ENCODE results near the gene AQP9.

Gene AQP9

GRCh38 chr15:58142827-58143461 lies 4.8 kb downstream of the AQP9 start:
- no peak overlapping the region for H2BK120ac ChIP-seq (ENCODE audit: low read depth, low read length)
- H3K27ac ChIP-seq (replicated peaks; ENCODE audit: low read length): no peak overlapping the region
- no peak overlapping the region for H2BK15ac ChIP-seq (ENCODE audit: low read length)
- H3K36me3 ChIP-seq (replicated peaks in 1 of 2; ENCODE audit: control insufficient read depth in 2 of 2, insufficient read depth in 2 of 2, low read length in 2 of 2): no peaks in the 10 kb centered on the region
- no peak overlapping the region for H4K8ac ChIP-seq (ENCODE audit: low read depth, low read length)
- H3K18ac ChIP-seq (ENCODE audit: low read length): no peak overlapping the region
- no peak overlapping the region for H3K23ac ChIP-seq (ENCODE audit: low read depth, low read length, poor library complexity)
- H2BK12ac ChIP-seq (ENCODE audit: low read length): no peak overlapping the region
- no peaks in the 10 kb centered on the region for H3K79me1 ChIP-seq (ENCODE audit: low read depth, low read length)
- no peak overlapping the region for H3K4me3 ChIP-seq (ENCODE audit: low read length in 2 of 2)
- no peak overlapping the region for H2AFZ ChIP-seq (ENCODE audit: low read length)
- no peak overlapping the region for H3K4ac ChIP-seq (ENCODE audit: low read length)
- no peak overlapping the region for H3K9ac ChIP-seq (ENCODE audit: low read depth, low read length, poor library complexity)
- H3K9me3 ChIP-seq (replicated peaks in 1 of 2; ENCODE audit: control insufficient read depth in 2 of 2, insufficient read depth in 1 of 2, low read depth in 1 of 2, low read length in 2 of 2): no peaks in the 10 kb centered on the region
- no peak overlapping the region for H4K91ac ChIP-seq (ENCODE audit: low read depth, low read length, poor library complexity)
- no peak overlapping the region for H3K14ac ChIP-seq (ENCODE audit: low read length)
- H3K27me3 ChIP-seq (ENCODE audit: control insufficient read depth in 3 of 3, insufficient read depth in 3 of 3, low read depth in 1 of 3, low read length in 3 of 3): peaks cover 0 to 10% (median 0%) of the 10 kb centered on the region in 3 experiments
- no peak overlapping the region for H2AK5ac ChIP-seq (ENCODE audit: low read depth, low read length)
- no CpG with 5 or more reads among the region's 6 CpGs for WGBS, 2 donors (ENCODE audit: extremely low coverage in 2 of 2, insufficient read length in 2 of 2, insufficient replicate concordance in 1 of 2)
- H3K4me2 ChIP-seq (ENCODE audit: insufficient read depth, low read length, poor library complexity, severe bottlenecking): no peak overlapping the region
- no peak for DNase-seq (ENCODE audit: low spot score)
- no peak overlapping the region for H2BK5ac ChIP-seq (ENCODE audit: low read length)
- H3K4me1 ChIP-seq (ENCODE audit: control insufficient read depth in 2 of 2, insufficient read depth in 1 of 2, low read depth in 1 of 2, low read length in 2 of 2): peaks cover 0 to 4% of the 10 kb centered on the region in 2 donors

GRCh38 chr15:58145606-58146005 lies 7.4 kb downstream of the AQP9 start:
- Histone ChIP-seq H3K4me2 (ENCODE audit: insufficient read depth, low read length, poor library complexity, severe bottlenecking) (no peak overlapping the region), H3K4ac (ENCODE audit: low read length) (no peak overlapping the region), H2BK5ac (ENCODE audit: low read length) (no peak overlapping the region), H4K8ac (ENCODE audit: low read depth, low read length) (no peak overlapping the region), H2BK120ac (ENCODE audit: low read depth, low read length) (no peak overlapping the region), H3K9me3 (replicated peaks in 1 of 2; ENCODE audit: control insufficient read depth in 2 of 2, insufficient read depth in 1 of 2, low read depth in 1 of 2, low read length in 2 of 2) (no peaks in the 10 kb centered on the region), H4K91ac (ENCODE audit: low read depth, low read length, poor library complexity) (no peak overlapping the region), H2AFZ (ENCODE audit: low read length) (no peak overlapping the region), H3K27me3 (ENCODE audit: control insufficient read depth in 3 of 3, insufficient read depth in 3 of 3, low read depth in 1 of 3, low read length in 3 of 3) (peaks cover 0 to 13% (median 0%) of the 10 kb centered on the region in 3 experiments), H2BK12ac (ENCODE audit: low read length) (no peak overlapping the region), H3K36me3 (replicated peaks in 1 of 2; ENCODE audit: control insufficient read depth in 2 of 2, insufficient read depth in 2 of 2, low read length in 2 of 2) (no peaks in the 10 kb centered on the region), H3K27ac (replicated peaks; ENCODE audit: low read length) (no peak overlapping the region), H3K14ac (ENCODE audit: low read length) (no peak overlapping the region), H3K18ac (ENCODE audit: low read length) (no peak overlapping the region), H2BK15ac (ENCODE audit: low read length) (no peak overlapping the region), H3K9ac (ENCODE audit: low read depth, low read length, poor library complexity) (no peak overlapping the region), H3K4me1 (ENCODE audit: control insufficient read depth in 2 of 2, insufficient read depth in 1 of 2, low read depth in 1 of 2, low read length in 2 of 2) (peaks cover 0 to 4% of the 10 kb centered on the region in 2 donors), H2AK5ac (ENCODE audit: low read depth, low read length) (no peak overlapping the region), H3K23ac (ENCODE audit: low read depth, low read length, poor library complexity) (no peak overlapping the region), H3K4me3 (ENCODE audit: low read length in 2 of 2) (no peak overlapping the region), H3K79me1 (ENCODE audit: low read depth, low read length) (no peaks in the 10 kb centered on the region)
- no peak for DNase-seq (ENCODE audit: low spot score)

- no peaks in the 10 kb centered on the region for H3K36me3 ChIP-seq (replicated peaks in 1 of 2; ENCODE audit: control insufficient read depth in 2 of 2, insufficient read depth in 2 of 2, low read length in 2 of 2)
Measured at GRCh38 chr15:58146211-58146610, 8.0 kb downstream of the AQP9 start.

GRCh38 chr15:58146749-58147148 lies 8.6 kb downstream of the AQP9 start:
- Histone ChIP-seq H3K4me3 (ENCODE audit: low read length in 2 of 2) (no peak overlapping the region), H2BK5ac (ENCODE audit: low read length) (no peak overlapping the region), H3K27me3 (ENCODE audit: control insufficient read depth in 3 of 3, insufficient read depth in 3 of 3, low read depth in 1 of 3, low read length in 3 of 3) (peaks cover 0 to 13% (median 0%) of the 10 kb centered on the region in 3 experiments), H3K4me2 (ENCODE audit: insufficient read depth, low read length, poor library complexity, severe bottlenecking) (no peak overlapping the region), H3K27ac (replicated peaks; ENCODE audit: low read length) (no peak overlapping the region), H3K18ac (ENCODE audit: low read length) (no peak overlapping the region), H2BK120ac (ENCODE audit: low read depth, low read length) (no peak overlapping the region), H4K8ac (ENCODE audit: low read depth, low read length) (no peak overlapping the region), H3K4ac (ENCODE audit: low read length) (no peak overlapping the region), H3K9me3 (replicated peaks in 1 of 2; ENCODE audit: control insufficient read depth in 2 of 2, insufficient read depth in 1 of 2, low read depth in 1 of 2, low read length in 2 of 2) (no peaks in the 10 kb centered on the region), H2AFZ (ENCODE audit: low read length) (no peak overlapping the region), H3K23ac (ENCODE audit: low read depth, low read length, poor library complexity) (no peak overlapping the region), H3K4me1 (ENCODE audit: control insufficient read depth in 2 of 2, insufficient read depth in 1 of 2, low read depth in 1 of 2, low read length in 2 of 2) (peaks cover 0 to 4% of the 10 kb centered on the region in 2 donors), H3K9ac (ENCODE audit: low read depth, low read length, poor library complexity) (no peak overlapping the region), H2AK5ac (ENCODE audit: low read depth, low read length) (no peak overlapping the region), H3K79me1 (ENCODE audit: low read depth, low read length) (no peaks in the 10 kb centered on the region), H3K36me3 (replicated peaks in 1 of 2; ENCODE audit: control insufficient read depth in 2 of 2, insufficient read depth in 2 of 2, low read length in 2 of 2) (no peaks in the 10 kb centered on the region), H3K14ac (ENCODE audit: low read length) (no peak overlapping the region), H2BK15ac (ENCODE audit: low read length) (no peak overlapping the region), H4K91ac (ENCODE audit: low read depth, low read length, poor library complexity) (no peak overlapping the region), H2BK12ac (ENCODE audit: low read length) (no peak overlapping the region)
- DNase-seq (ENCODE audit: low spot score): no peak
- WGBS, 2 donors (ENCODE audit: extremely low coverage in 2 of 2, insufficient read length in 2 of 2, insufficient replicate concordance in 1 of 2): no CpG with 5 or more reads among the region's 7 CpGs

More at GRCh38 chr15:58146211-58146610, 8.0 kb downstream of the AQP9 start:
- Histone ChIP-seq H4K8ac (ENCODE audit: low read depth, low read length) (no peak overlapping the region), H2AK5ac (ENCODE audit: low read depth, low read length) (no peak overlapping the region), H2BK12ac (ENCODE audit: low read length) (no peak overlapping the region), H3K18ac (ENCODE audit: low read length) (no peak overlapping the region), H3K4me2 (ENCODE audit: insufficient read depth, low read length, poor library complexity, severe bottlenecking) (no peak overlapping the region), H2BK5ac (ENCODE audit: low read length) (no peak overlapping the region), H2BK15ac (ENCODE audit: low read length) (no peak overlapping the region), H4K91ac (ENCODE audit: low read depth, low read length, poor library complexity) (no peak overlapping the region), H3K27me3 (ENCODE audit: control insufficient read depth in 3 of 3, insufficient read depth in 3 of 3, low read depth in 1 of 3, low read length in 3 of 3) (peaks cover 0 to 13% (median 0%) of the 10 kb centered on the region in 3 experiments), H3K23ac (ENCODE audit: low read depth, low read length, poor library complexity) (no peak overlapping the region), H3K4me3 (ENCODE audit: low read length in 2 of 2) (no peak overlapping the region), H3K9me3 (replicated peaks in 1 of 2; ENCODE audit: control insufficient read depth in 2 of 2, insufficient read depth in 1 of 2, low read depth in 1 of 2, low read length in 2 of 2) (no peaks in the 10 kb centered on the region), H2AFZ (ENCODE audit: low read length) (no peak overlapping the region), H3K4me1 (ENCODE audit: control insufficient read depth in 2 of 2, insufficient read depth in 1 of 2, low read depth in 1 of 2, low read length in 2 of 2) (peaks cover 0 to 4% of the 10 kb centered on the region in 2 donors), H3K4ac (ENCODE audit: low read length) (no peak overlapping the region), H3K79me1 (ENCODE audit: low read depth, low read length) (no peaks in the 10 kb centered on the region), H2BK120ac (ENCODE audit: low read depth, low read length) (no peak overlapping the region), H3K27ac (replicated peaks; ENCODE audit: low read length) (no peak overlapping the region), H3K9ac (ENCODE audit: low read depth, low read length, poor library complexity) (no peak overlapping the region), H3K14ac (ENCODE audit: low read length) (no peak overlapping the region)
- DNase-seq (ENCODE audit: low spot score): no peak
- WGBS, 2 donors (ENCODE audit: extremely low coverage in 2 of 2, insufficient read length in 2 of 2, insufficient replicate concordance in 1 of 2): no CpG with 5 or more reads among the region's 4 CpGs

Data from neuronal stem cell (in vitro differentiated cells).